Measurements from ENCODE around the gene KCNB1.

Gene KCNB1

DNA sequence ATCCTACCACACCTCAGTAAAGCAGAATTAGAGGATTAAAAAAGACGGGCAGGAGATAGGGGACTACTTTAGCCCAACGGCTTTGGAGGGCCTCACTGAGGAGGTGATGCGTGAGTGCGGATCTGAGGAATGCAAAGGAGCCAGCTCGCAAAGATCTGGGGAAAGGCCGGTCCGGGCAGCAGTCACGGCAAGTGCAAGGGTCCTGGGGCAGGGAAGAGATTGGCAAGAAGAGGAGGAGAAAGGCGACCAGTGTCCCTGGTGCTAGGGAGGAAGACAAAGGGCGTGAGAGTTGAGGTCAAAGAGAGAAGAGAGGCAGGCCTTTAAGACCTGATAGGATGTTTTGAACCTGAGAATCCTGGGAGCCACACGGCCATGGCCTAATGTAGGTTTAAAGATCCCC, 86.8 kb downstream of the KCNB1 start:
- no peak overlapping the region for H3K27ac ChIP-seq

DNA sequence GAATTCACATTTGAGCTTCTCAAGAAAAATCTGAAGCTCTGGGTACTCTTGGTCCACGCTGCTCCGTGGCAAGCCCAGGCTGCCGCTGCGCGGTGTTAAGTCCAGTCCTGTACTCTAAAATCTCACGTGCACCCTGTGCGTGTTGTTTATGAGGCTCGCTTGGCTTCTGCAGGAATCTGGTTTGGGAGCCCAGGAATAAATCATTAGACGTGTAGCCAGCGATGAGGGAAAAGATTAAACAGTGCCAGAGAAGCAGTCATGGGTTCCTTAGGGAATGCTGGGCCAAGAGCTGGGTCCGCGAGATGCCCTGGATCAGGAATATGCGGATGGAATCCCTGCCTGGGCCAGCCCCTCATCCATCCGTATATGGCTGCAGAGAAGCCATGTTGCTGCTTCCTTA, 87.3 kb downstream of the KCNB1 start:
- H3K27ac ChIP-seq, result no peak overlapping the region
- no peak for TF ChIP-seq ZFX (IDR thresholded peaks at IDR 0.05)
- TF ChIP-seq, protein P1, sequence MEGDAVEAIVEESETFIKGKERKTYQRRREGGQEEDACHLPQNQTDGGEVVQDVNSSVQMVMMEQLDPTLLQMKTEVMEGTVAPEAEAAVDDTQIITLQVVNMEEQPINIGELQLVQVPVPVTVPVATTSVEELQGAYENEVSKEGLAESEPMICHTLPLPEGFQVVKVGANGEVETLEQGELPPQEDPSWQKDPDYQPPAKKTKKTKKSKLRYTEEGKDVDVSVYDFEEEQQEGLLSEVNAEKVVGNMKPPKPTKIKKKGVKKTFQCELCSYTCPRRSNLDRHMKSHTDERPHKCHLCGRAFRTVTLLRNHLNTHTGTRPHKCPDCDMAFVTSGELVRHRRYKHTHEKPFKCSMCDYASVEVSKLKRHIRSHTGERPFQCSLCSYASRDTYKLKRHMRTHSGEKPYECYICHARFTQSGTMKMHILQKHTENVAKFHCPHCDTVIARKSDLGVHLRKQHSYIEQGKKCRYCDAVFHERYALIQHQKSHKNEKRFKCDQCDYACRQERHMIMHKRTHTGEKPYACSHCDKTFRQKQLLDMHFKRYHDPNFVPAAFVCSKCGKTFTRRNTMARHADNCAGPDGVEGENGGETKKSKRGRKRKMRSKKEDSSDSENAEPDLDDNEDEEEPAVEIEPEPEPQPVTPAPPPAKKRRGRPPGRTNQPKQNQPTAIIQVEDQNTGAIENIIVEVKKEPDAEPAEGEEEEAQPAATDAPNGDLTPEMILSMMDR (conservative IDR thresholded peaks at IDR 0.05), result no peak

More for the DNA sequence above, 86.8 kb downstream of the KCNB1 start:
- TF ChIP-seq, protein P1 (conservative IDR thresholded peaks at IDR 0.05), result no peak
- no peak for TF ChIP-seq ZFX (IDR thresholded peaks at IDR 0.05)

DNA sequence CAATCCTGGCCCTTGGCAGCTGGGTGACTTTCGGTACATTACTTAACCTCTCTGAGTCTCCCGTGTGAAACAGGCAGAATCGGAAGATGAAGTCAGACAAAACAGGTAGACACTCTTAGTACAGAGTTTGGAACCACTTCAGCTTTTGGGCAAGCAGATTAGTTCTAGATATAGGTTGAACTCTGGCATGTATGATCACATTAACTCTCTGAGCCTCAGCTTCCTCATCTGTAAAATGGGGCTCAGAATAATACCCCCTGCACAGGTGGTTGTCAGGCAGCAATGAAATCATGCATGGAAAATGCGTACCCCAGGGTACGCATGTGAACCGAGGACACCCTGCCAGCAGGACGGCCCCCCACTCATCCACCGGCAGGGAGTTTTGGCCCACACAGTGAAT, 87.7 kb downstream of the KCNB1 start:
- H3K27ac ChIP-seq, result no peak overlapping the region
- TF ChIP-seq ZFX (IDR thresholded peaks at IDR 0.05), result no peak
- TF ChIP-seq, protein P1 (conservative IDR thresholded peaks at IDR 0.05), result no peak

DNA sequence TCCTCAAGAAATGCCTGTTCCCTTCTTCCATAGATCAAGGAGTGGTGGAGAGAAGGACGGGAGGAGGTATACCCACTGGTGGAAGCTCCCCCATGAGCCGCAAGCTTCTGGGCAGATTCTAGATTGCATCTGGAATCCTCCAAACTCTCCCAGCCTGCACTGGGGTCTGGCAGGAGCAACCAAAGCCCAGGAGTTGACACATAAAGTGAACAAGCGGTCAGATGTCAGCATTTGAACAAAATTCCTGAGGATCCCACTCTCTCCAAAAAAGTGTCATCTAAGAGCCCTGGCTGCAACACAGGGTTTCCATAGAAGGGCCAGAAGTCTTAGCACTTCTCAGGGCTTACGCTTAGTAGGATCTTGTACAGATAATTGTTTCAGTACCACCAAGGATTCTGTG, 88.2 kb downstream of the KCNB1 start:
- TF ChIP-seq ZFX (IDR thresholded peaks at IDR 0.05), result no peak
- TF ChIP-seq, protein P1 (conservative IDR thresholded peaks at IDR 0.05), result no peak
- H3K27ac ChIP-seq, result no peak overlapping the region

DNA sequence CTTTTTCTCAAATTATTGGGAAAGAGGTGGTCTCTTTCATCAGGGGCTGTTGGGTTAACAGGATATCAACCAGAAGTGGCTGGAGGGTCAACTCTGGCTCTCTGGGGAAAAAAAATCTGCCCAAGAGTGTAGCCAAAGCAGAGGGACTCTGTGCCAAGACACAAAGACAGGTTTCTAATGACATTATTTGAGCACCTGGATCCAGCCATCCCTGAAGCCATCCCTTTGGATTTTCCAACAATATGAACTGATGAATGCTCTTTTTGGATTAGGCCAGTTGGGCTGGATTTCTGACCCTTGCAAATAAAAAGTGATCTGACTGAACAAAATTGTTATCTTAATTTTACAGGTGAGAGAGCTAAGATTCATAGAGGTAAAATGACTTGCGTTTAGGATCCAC, 88.7 kb downstream of the KCNB1 start:
- no peak overlapping the region for H3K27ac ChIP-seq
- no peak for TF ChIP-seq ZFX (IDR thresholded peaks at IDR 0.05)
- TF ChIP-seq, protein P1 (conservative IDR thresholded peaks at IDR 0.05), result no peak

DNA sequence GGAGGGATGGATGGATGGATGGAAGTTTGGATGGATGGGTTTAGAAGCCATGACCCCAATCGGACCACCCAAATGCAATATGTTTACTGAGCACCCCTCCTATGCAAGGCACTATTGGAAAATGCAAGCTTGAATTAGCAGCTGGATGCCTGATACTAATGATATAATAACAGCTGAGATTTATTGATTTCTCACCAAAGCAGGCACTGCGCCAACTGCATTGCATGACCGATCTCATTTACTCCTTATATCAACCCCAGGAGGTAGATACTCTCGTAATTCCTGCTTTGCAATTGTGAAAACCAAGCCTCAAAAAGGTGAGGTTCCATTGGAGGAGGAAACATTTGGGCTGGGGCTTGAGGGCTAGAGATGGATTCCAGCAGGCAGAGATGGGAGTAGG, 89.7 kb downstream of the KCNB1 start:
- TF ChIP-seq ZFX (IDR thresholded peaks at IDR 0.05), result no peak
- TF ChIP-seq, protein P1 (conservative IDR thresholded peaks at IDR 0.05), result no peak
- no peak overlapping the region for H3K27ac ChIP-seq

DNA sequence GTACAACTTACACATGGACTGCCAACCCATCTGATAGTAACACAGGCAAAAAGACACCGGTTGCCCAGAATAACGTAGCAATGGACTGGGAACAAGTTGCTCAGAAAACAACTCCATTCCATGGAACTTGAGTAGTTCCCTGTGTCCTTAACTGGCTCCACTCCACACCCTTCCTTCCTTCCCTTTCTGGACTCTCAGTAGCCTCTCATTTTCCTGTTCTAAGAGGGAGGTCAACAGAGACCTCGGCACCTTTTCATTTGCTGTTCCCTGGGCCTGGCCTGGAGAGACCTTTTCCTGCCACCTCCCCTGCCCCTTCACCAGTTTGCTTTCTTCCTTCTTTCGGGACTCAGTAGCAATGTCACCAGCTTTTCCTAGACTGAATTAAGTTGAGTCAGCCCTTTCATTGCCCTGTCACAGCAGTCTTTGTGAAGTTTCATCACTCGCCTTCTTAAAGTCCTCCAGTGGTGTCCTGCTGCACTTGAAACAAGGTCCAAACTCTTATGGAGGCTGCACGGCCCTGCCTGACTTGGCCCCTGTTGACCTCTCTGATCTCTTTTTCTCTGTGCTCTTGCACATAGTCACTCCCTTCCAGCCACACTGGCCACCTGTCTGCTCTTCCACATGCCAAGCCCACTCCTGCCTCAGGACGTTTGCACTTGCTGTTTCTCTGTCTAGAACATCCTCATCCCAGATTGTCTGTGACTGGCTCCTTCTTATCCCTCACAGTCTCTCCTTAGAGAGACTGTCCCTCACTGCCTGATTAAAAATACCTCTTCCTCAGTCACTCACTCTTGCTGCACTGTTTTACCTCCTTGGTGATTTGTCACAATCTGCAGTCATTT, 90.8 kb downstream of the KCNB1 start:
- no peak overlapping the region for H3K27ac ChIP-seq
- TF ChIP-seq, protein P1 (conservative IDR thresholded peaks at IDR 0.05), result no peak
- TF ChIP-seq ZFX (IDR thresholded peaks at IDR 0.05), result no peak
